Inflammatory macrophage (primary cell): ENCODE results near the gene TIGD2.
A peak's percentile ranks its signal among the peaks of the same experiment; 100 is the strongest.
"Not testable (repeated sequence)": the region's sequence is repeated elsewhere in the genome, so short reads cannot be mapped to it uniquely, and the experiment has no call there.

Source experiments
- DNase-seq, 2 donors: peaks; one replicate each; pipeline ENCODE4 v3.0.0-alpha.2; 2020 to 2022

TIGD2 gene

GRCh38 chr4:89119836-89120235 lies 8.5 kb downstream of the TIGD2 start:
- DNase-seq = no peak

GRCh38 chr4:89121387-89122068 lies 10.2 kb downstream of the TIGD2 start:
- DNase-seq = no peak

- no peak for DNase-seq
Observed at GRCh38 chr4:89123451-89123851, 12.1 kb downstream of the TIGD2 start.

GRCh38 chr4:89125901-89126782 lies 14.8 kb downstream of the TIGD2 start:
- no peak for DNase-seq

- DNase-seq = no peak
Observed at GRCh38 chr4:89129080-89129640, 17.8 kb downstream of the TIGD2 start.

GRCh38 chr4:89134775-89135319 lies 23.5 kb downstream of the TIGD2 start:
- no peak for DNase-seq

- DNase-seq = no peak
Observed at GRCh38 chr4:89136525-89136924, 25.2 kb downstream of the TIGD2 start.

GRCh38 chr4:89137231-89137630 lies 25.9 kb downstream of the TIGD2 start:
- DNase-seq = no peak

GRCh38 chr4:89137695-89138094 lies 26.4 kb downstream of the TIGD2 start:
- no peak for DNase-seq

- no peak for DNase-seq
Observed at GRCh38 chr4:89140168-89140759, 28.9 kb downstream of the TIGD2 start.

GRCh38 chr4:89142691-89143669 lies 31.6 kb downstream of the TIGD2 start:
- no peak for DNase-seq

GRCh38 chr4:89144652-89145051 lies 33.3 kb downstream of the TIGD2 start:
- not testable (repeated sequence) for DNase-seq

GRCh38 chr4:89146196-89146595 lies 34.9 kb downstream of the TIGD2 start:
- no peak for DNase-seq

GRCh38 chr4:89152972-89153371 lies 41.6 kb downstream of the TIGD2 start:
- DNase-seq = no peak

- no peak for DNase-seq
Observed at GRCh38 chr4:89156174-89156914, 45.0 kb downstream of the TIGD2 start.

GRCh38 chr4:89157488-89158024 lies 46.2 kb downstream of the TIGD2 start:
- no peak for DNase-seq

- DNase-seq = peak; percentile 50 to 74
Observed at GRCh38 chr4:89158884-89159503, 47.7 kb downstream of the TIGD2 start.

- DNase-seq = no peak
Observed at GRCh38 chr4:89160806-89161205, 49.5 kb downstream of the TIGD2 start.

GRCh38 chr4:89161841-89162240 lies 50.5 kb downstream of the TIGD2 start:
- DNase-seq = no peak

GRCh38 chr4:89162496-89162895 lies 51.2 kb downstream of the TIGD2 start:
- peak; percentile 41 to 49 for DNase-seq
